ENCODE results near the gene GTF2F1.

GRCh38 chr19:6379744-6380143 is 13.2 kb downstream of the GTF2F1 start:
- TF ChIP-seq CTCF (IDR thresholded peaks at IDR 0.05; ENCODE audit: low read length) (no peak), EZH2 (IDR thresholded peaks at IDR 0.05; ENCODE audit: borderline replicate concordance, low read length) (no peak)

Measured in OCI-LY1 (cell line).